ENCODE data around the gene ZNF649. TPM values are rescaled to one million over a fixed set of nuclear protein-coding genes. Genes with fewer than 3 reads are reported as not detected.
"Not testable (repeated sequence)": the region's sequence is repeated elsewhere in the genome, so short reads cannot be mapped to it uniquely, and the experiment has no call there.

ZNF649 gene
- total RNA-seq, 1 experiment from 2014 or later, result 4.3 TPM

DNA sequence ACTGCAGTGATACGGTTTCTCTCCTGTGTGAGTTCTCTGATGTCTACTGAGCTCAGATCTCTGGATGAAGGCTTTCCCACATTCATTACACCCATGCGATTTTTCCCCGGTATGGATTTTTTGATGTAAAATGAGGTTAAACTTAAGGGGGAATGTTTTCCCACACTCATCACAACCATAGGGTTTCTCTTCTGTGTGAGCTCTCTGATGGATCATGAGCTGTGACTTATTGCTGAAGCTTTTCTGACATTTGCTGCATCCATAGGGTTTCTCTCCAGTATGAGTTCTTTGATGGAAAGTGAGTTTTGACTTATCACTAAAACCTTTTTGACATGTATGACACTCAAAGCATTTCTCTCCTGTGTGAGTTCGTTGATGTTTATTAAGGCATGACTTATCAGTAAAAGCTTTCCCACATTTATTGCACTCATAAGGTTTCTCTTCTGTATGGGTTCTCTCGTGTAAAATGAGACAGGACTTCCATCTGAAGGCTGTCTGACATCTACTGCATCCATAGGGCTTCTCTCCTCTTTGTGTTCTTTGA is 10.6 kb upstream of the ZNF649 start:
- in situ Hi-C loops (cut with HindIII; ENCODE audit: low pct_unique_long_range_greater_than_20kb, low sequenced_read_pairs), result no loop called here
- Histone ChIP-seq H3K4me1 (ENCODE audit: control insufficient read depth, insufficient read depth, low read length) (no peaks in the 10 kb centered on the region), H3K4me3 (ENCODE audit: low read depth in 2 of 2, low read length in 2 of 2) (no peak overlapping the region), H3K9me3 (ENCODE audit: control insufficient read depth, insufficient read depth, low read depth, low read length) (peaks cover 21% of the 10 kb centered on the region; the same call in 1 of the 2 replicates), H3K27ac (ENCODE audit: low read length) (no peak overlapping the region), H3K27me3 (ENCODE audit: control insufficient read depth, insufficient read depth, low read length) (no peaks in the 10 kb centered on the region), H3K36me3 (ENCODE audit: control insufficient read depth, insufficient read depth, low read length) (no peaks in the 10 kb centered on the region)
- intact Hi-C loops (cut with micrococcal nuclease; ENCODE audit: unreplicated experiment), result no loop called here
- DNase-seq (ENCODE audit: low read depth, low spot score) (no peak), ATAC-seq (no peak)
- BruUV-seq (replicated peaks), result no TSS peak
- ChIA-PET POLR2A (no interaction called here), CTCF (no interaction called here)
- TF ChIP-seq TCF7L2 (IDR thresholded peaks at IDR 0.05; ENCODE audit: low read depth, low read length) (no peak), POLR2AphosphoS5 (IDR thresholded peaks at IDR 0.05; ENCODE audit: low read depth, low read length) (no peak), SIN3A (IDR thresholded peaks at IDR 0.05; ENCODE audit: borderline replicate concordance, insufficient read depth, low read depth, low read length) (no peak)
- TF ChIP-seq, protein P1, sequence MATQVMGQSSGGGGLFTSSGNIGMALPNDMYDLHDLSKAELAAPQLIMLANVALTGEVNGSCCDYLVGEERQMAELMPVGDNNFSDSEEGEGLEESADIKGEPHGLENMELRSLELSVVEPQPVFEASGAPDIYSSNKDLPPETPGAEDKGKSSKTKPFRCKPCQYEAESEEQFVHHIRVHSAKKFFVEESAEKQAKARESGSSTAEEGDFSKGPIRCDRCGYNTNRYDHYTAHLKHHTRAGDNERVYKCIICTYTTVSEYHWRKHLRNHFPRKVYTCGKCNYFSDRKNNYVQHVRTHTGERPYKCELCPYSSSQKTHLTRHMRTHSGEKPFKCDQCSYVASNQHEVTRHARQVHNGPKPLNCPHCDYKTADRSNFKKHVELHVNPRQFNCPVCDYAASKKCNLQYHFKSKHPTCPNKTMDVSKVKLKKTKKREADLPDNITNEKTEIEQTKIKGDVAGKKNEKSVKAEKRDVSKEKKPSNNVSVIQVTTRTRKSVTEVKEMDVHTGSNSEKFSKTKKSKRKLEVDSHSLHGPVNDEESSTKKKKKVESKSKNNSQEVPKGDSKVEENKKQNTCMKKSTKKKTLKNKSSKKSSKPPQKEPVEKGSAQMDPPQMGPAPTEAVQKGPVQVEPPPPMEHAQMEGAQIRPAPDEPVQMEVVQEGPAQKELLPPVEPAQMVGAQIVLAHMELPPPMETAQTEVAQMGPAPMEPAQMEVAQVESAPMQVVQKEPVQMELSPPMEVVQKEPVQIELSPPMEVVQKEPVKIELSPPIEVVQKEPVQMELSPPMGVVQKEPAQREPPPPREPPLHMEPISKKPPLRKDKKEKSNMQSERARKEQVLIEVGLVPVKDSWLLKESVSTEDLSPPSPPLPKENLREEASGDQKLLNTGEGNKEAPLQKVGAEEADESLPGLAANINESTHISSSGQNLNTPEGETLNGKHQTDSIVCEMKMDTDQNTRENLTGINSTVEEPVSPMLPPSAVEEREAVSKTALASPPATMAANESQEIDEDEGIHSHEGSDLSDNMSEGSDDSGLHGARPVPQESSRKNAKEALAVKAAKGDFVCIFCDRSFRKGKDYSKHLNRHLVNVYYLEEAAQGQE (IDR thresholded peaks at IDR 0.05; ENCODE audit: insufficient read depth in 1 of 2, low read depth in 2 of 2, low read length in 1 of 2), result no peak
- TF ChIP-seq, protein P2, sequence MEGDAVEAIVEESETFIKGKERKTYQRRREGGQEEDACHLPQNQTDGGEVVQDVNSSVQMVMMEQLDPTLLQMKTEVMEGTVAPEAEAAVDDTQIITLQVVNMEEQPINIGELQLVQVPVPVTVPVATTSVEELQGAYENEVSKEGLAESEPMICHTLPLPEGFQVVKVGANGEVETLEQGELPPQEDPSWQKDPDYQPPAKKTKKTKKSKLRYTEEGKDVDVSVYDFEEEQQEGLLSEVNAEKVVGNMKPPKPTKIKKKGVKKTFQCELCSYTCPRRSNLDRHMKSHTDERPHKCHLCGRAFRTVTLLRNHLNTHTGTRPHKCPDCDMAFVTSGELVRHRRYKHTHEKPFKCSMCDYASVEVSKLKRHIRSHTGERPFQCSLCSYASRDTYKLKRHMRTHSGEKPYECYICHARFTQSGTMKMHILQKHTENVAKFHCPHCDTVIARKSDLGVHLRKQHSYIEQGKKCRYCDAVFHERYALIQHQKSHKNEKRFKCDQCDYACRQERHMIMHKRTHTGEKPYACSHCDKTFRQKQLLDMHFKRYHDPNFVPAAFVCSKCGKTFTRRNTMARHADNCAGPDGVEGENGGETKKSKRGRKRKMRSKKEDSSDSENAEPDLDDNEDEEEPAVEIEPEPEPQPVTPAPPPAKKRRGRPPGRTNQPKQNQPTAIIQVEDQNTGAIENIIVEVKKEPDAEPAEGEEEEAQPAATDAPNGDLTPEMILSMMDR (IDR thresholded peaks at IDR 0.05), result no peak

DNA sequence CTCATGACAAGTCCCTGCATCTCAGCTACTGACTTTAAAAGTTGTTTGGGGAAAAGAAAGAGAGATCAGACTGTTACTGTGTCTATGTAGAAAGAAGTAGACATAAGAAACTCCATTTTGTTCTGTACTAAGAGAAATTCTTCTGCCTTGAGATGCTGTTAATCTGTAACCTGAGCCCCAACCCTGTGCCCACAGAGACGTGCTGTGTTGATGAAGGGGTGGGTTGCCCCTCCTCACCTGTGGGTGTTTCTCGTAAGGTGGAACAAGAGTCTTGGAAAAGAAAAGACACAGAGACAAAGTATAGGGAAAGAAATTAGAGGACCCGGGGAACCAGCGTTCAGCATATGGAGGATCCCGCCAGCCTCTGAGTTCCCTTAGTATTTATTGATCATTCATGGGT is 3.2 kb upstream of the ZNF649 start:
- CTCF ChIA-PET; BruUV-seq (replicated peaks); ATAC-seq; POLR2A ChIA-PET; H3K36me3 ChIP-seq (ENCODE audit: control insufficient read depth, insufficient read depth, low read length); intact Hi-C loops (cut with micrococcal nuclease; ENCODE audit: unreplicated experiment); H3K27me3 ChIP-seq (ENCODE audit: control insufficient read depth, insufficient read depth, low read length); DNase-seq (ENCODE audit: low read depth, low spot score); H3K27ac ChIP-seq (ENCODE audit: low read length); H3K9me3 ChIP-seq (ENCODE audit: control insufficient read depth, insufficient read depth, low read depth, low read length); in situ Hi-C loops (cut with HindIII; ENCODE audit: low pct_unique_long_range_greater_than_20kb, low sequenced_read_pairs); H3K4me1 ChIP-seq (ENCODE audit: control insufficient read depth, insufficient read depth, low read length); H3K4me3 ChIP-seq (ENCODE audit: low read depth in 2 of 2, low read length in 2 of 2): not testable (repeated sequence)

DNA sequence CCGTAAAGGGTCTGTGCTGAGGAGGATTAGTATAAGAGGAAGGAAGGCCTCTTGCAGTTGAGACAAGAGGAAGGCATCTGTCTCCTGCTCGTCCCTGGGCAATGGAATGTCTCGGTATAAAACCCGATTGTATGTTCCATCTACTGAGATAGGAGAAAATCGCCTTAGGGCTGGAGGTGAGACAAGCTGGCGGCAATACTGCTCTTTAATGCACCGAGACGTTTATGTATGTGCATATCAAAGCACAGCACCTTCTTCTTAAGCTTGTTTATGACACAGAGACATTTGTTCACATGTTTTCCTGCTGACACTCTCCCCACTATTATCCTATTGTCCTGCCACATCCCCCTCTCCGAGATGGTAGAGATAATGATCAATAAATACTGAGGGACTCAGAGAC is 1.3 kb upstream of the ZNF649 start:
- H3K4me3 ChIP-seq (ENCODE audit: low read depth in 2 of 2, low read length in 2 of 2); DNase-seq (ENCODE audit: low read depth, low spot score); ATAC-seq; BruUV-seq (replicated peaks); H3K27ac ChIP-seq (ENCODE audit: low read length); intact Hi-C loops (cut with micrococcal nuclease; ENCODE audit: unreplicated experiment); H3K4me1 ChIP-seq (ENCODE audit: control insufficient read depth, insufficient read depth, low read length); CTCF ChIA-PET; POLR2A ChIA-PET; H3K27me3 ChIP-seq (ENCODE audit: control insufficient read depth, insufficient read depth, low read length); in situ Hi-C loops (cut with HindIII; ENCODE audit: low pct_unique_long_range_greater_than_20kb, low sequenced_read_pairs); H3K36me3 ChIP-seq (ENCODE audit: control insufficient read depth, insufficient read depth, low read length): not testable (repeated sequence)
- H3K9me3 ChIP-seq (ENCODE audit: control insufficient read depth, insufficient read depth, low read depth, low read length), result peaks cover 12% of the 10 kb centered on the region; the same call in 1 of the 2 replicates

DNA sequence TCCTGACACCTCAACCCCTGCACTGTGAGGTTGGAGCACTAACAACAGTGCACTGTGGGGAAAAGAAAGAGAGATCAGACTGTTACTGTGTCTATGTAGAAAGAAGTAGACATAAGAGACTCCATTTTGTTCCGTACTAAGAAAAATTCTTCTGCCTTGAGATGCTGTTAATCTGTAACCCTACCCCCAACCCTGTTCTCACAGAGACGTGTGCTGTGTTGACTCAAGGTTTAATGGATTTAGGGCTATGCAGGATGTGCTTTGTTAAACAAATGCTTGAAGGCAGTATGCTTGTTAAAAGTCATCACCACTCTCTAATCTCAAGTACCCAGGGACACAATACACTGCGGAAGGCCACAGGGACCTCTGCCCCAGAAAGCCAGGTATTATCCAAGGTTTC is 822 bp upstream of the ZNF649 start:
- H3K9me3 ChIP-seq (ENCODE audit: control insufficient read depth, insufficient read depth, low read depth, low read length), result peaks cover 17% of the 10 kb centered on the region; the same call in 1 of the 2 replicates
- POLR2A ChIA-PET; intact Hi-C loops (cut with micrococcal nuclease; ENCODE audit: unreplicated experiment); H3K27ac ChIP-seq (ENCODE audit: low read length); ATAC-seq; H3K4me1 ChIP-seq (ENCODE audit: control insufficient read depth, insufficient read depth, low read length); CTCF ChIA-PET; BruUV-seq (replicated peaks); H3K36me3 ChIP-seq (ENCODE audit: control insufficient read depth, insufficient read depth, low read length); H3K27me3 ChIP-seq (ENCODE audit: control insufficient read depth, insufficient read depth, low read length); DNase-seq (ENCODE audit: low read depth, low spot score); in situ Hi-C loops (cut with HindIII; ENCODE audit: low pct_unique_long_range_greater_than_20kb, low sequenced_read_pairs); H3K4me3 ChIP-seq (ENCODE audit: low read depth in 2 of 2, low read length in 2 of 2): not testable (repeated sequence)

All from Panc1 (cell line).